Activated CD4-positive, alpha-beta T cell treated with anti-CD3 and anti-CD28 coated beads, Interleukin-2, amount 50 U/mL, for 24 hours (primary cell): Measurements from ENCODE around the gene PRSS53.
"Not testable (repeated sequence)": the region's sequence is repeated elsewhere in the genome, so short reads cannot be mapped to it uniquely, and the experiment has no call there.

Experiments
- DNase-seq, 2 donors: peaks; one replicate each; pipeline ENCODE4 v3.0.0-alpha.2; 2020; ENCODE audit warnings: low read depth in 1 of 2, low spot score in 1 of 2

The PRSS53 gene

GRCh38 chr16:31118223-31119155, 29.7 kb upstream of the PRSS53 start:
- no peak for DNase-seq

- peak; percentile 91 to 97 for DNase-seq
Measured at GRCh38 chr16:31117384-31118222, 28.9 kb upstream of the PRSS53 start, which contains the start of gene KAT8. TSS of gene KAT8 (plus strand) at chr16:31117664. CDS start at chr16:31117682, 18 bp downstream.

GRCh38 chr16:31114468-31114867, 25.7 kb upstream of the PRSS53 start:
- DNase-seq = no peak

GRCh38 chr16:31113121-31114120, 24.7 kb upstream of the PRSS53 start:
- no peak for DNase-seq

- DNase-seq = no peak
Measured at GRCh38 chr16:31112711-31113110, 24.0 kb upstream of the PRSS53 start.

- DNase-seq = no peak
Measured at GRCh38 chr16:31111881-31112466, 23.2 kb upstream of the PRSS53 start.

GRCh38 chr16:31110106-31111034, 21.6 kb upstream of the PRSS53 start:
- no peak for DNase-seq

GRCh38 chr16:31109622-31110021, 20.9 kb upstream of the PRSS53 start:
- no peak for DNase-seq

GRCh38 chr16:31108794-31109558, 20.2 kb upstream of the PRSS53 start:
- no peak for DNase-seq

- DNase-seq = peak; percentile 41 to 56
Measured at GRCh38 chr16:31108035-31108793, 19.5 kb upstream of the PRSS53 start, which contains the start of gene BCKDK. TSS of gene BCKDK (plus strand) at chr16:31108386. CDS start at chr16:31109224, 838 bp downstream.

- DNase-seq = no peak
Measured at GRCh38 chr16:31107465-31107867, 18.7 kb upstream of the PRSS53 start.

- DNase-seq = no peak
Measured at GRCh38 chr16:31106509-31107464, 18.0 kb upstream of the PRSS53 start.

- DNase-seq = peak; percentile 60 to 68
Measured at GRCh38 chr16:31105677-31106213, 17.0 kb upstream of the PRSS53 start.

GRCh38 chr16:31100876-31101641, 12.3 kb upstream of the PRSS53 start:
- DNase-seq = not testable (repeated sequence)
